Activated T-cell treated with anti-CD3 and anti-CD28 coated beads for 4 hours (primary cell): Measurements from ENCODE around the gene UBE2V1.
"Not testable (repeated sequence)": the region's sequence is repeated elsewhere in the genome, so short reads cannot be mapped to it uniquely, and the experiment has no call there.

Experiments
- DNase-seq: peaks from one replicate; pipeline ENCODE4 v3.0.0-alpha.2; 2020

UBE2V1 gene

GRCh38 chr20:50092436-50092835, 20.5 kb downstream of the UBE2V1 start:
- no peak for DNase-seq

- no peak for DNase-seq
These were observed 23.2 kb downstream of the UBE2V1 start for GRCh38 chr20:50089787-50090177.

- DNase-seq: no peak
These were observed 23.7 kb downstream of the UBE2V1 start for GRCh38 chr20:50089140-50089786.

GRCh38 chr20:50088022-50088421, 24.9 kb downstream of the UBE2V1 start:
- DNase-seq: no peak

GRCh38 chr20:50085481-50086365, 27.2 kb downstream of the UBE2V1 start:
- DNase-seq: no peak

- DNase-seq: no peak
These were observed 27.8 kb downstream of the UBE2V1 start for GRCh38 chr20:50085146-50085480.

GRCh38 chr20:50083034-50083433, 29.9 kb downstream of the UBE2V1 start:
- no peak for DNase-seq

GRCh38 chr20:50082056-50082455, 30.9 kb downstream of the UBE2V1 start:
- not testable (repeated sequence) for DNase-seq

GRCh38 chr20:50077818-50078601, 34.9 kb downstream of the UBE2V1 start:
- no peak for DNase-seq

GRCh38 chr20:50073500-50073899, 39.5 kb downstream of the UBE2V1 start:
- DNase-seq: no peak

GRCh38 chr20:50071039-50071888, 41.7 kb downstream of the UBE2V1 start:
- peak; percentile 93 for DNase-seq

- no peak for DNase-seq
These were observed 42.6 kb downstream of the UBE2V1 start for GRCh38 chr20:50070361-50070760.

- no peak for DNase-seq
These were observed 44.8 kb downstream of the UBE2V1 start for GRCh38 chr20:50068041-50068651.

- no peak for DNase-seq
These were observed 45.5 kb downstream of the UBE2V1 start for GRCh38 chr20:50067461-50067860.

- no peak for DNase-seq
These were observed 45.9 kb downstream of the UBE2V1 start for GRCh38 chr20:50067018-50067417.

- DNase-seq: no peak
These were observed 46.7 kb downstream of the UBE2V1 start for GRCh38 chr20:50066161-50066834.

- DNase-seq: no peak
These were observed 47.7 kb downstream of the UBE2V1 start for GRCh38 chr20:50065325-50065615.

GRCh38 chr20:50063763-50064162, 49.2 kb downstream of the UBE2V1 start:
- not testable (repeated sequence) for DNase-seq

- no peak for DNase-seq
These were observed 50.7 kb downstream of the UBE2V1 start for GRCh38 chr20:50062006-50062838.

GRCh38 chr20:50061151-50062005, 51.6 kb downstream of the UBE2V1 start:
- no peak for DNase-seq
